ENCODE measurements around the gene WDR19.

WDR19 gene

GRCh38 chr4:39154009-39154408, 28.3 kb upstream of the WDR19 start:
- Histone ChIP-seq H3K9ac (no peak overlapping the region), H3K4me3 (IDR thresholded peaks at IDR 0.05; ENCODE audit: insufficient read depth, low read depth, low read length) (no peak overlapping the region), H3K36me3 (ENCODE audit: insufficient read depth) (no peaks in the 10 kb centered on the region), H4K20me1 (ENCODE audit: insufficient read depth) (no peaks in the 10 kb centered on the region), H3K79me2 (ENCODE audit: insufficient read depth, low read depth) (no peaks in the 10 kb centered on the region), H3K4me2 (no peak overlapping the region), H3K27ac (no peak overlapping the region), H3K27me3 (ENCODE audit: insufficient read depth, low read depth) (no peaks in the 10 kb centered on the region), H2AFZ (ENCODE audit: low read depth) (no peak overlapping the region), H3K4me1 (ENCODE audit: low read depth, poor library complexity, severe bottlenecking) (no peaks in the 10 kb centered on the region)
- TF ChIP-seq CTCF (conservative IDR thresholded peaks at IDR 0.05; ENCODE audit: low read depth, low read length): no peak

GRCh38 chr4:39157520-39157919, 24.8 kb upstream of the WDR19 start:
- TF ChIP-seq CTCF (conservative IDR thresholded peaks at IDR 0.05; ENCODE audit: low read depth, low read length): no peak
- Histone ChIP-seq H3K27ac (no peak overlapping the region), H3K79me2 (ENCODE audit: insufficient read depth, low read depth) (no peaks in the 10 kb centered on the region), H4K20me1 (ENCODE audit: insufficient read depth) (no peaks in the 10 kb centered on the region), H3K36me3 (ENCODE audit: insufficient read depth) (no peaks in the 10 kb centered on the region), H3K4me2 (no peak overlapping the region), H3K4me1 (ENCODE audit: low read depth, poor library complexity, severe bottlenecking) (no peaks in the 10 kb centered on the region), H2AFZ (ENCODE audit: low read depth) (no peak overlapping the region), H3K9ac (no peak overlapping the region), H3K27me3 (ENCODE audit: insufficient read depth, low read depth) (no peaks in the 10 kb centered on the region), H3K4me3 (IDR thresholded peaks at IDR 0.05; ENCODE audit: insufficient read depth, low read depth, low read length) (no peak overlapping the region)

- no peaks in the 10 kb centered on the region for H3K79me2 ChIP-seq (ENCODE audit: insufficient read depth, low read depth)
- H3K9ac ChIP-seq: no peak overlapping the region
- no peak overlapping the region for H3K4me2 ChIP-seq
- TF ChIP-seq CTCF (conservative IDR thresholded peaks at IDR 0.05; ENCODE audit: low read depth, low read length): no peak
- H3K27me3 ChIP-seq (ENCODE audit: insufficient read depth, low read depth): no peaks in the 10 kb centered on the region
- no peaks in the 10 kb centered on the region for H4K20me1 ChIP-seq (ENCODE audit: insufficient read depth)
- no peak overlapping the region for H3K27ac ChIP-seq
- no peaks in the 10 kb centered on the region for H3K36me3 ChIP-seq (ENCODE audit: insufficient read depth)
- no peak overlapping the region for H3K4me3 ChIP-seq (IDR thresholded peaks at IDR 0.05; ENCODE audit: insufficient read depth, low read depth, low read length)
- no peaks in the 10 kb centered on the region for H3K4me1 ChIP-seq (ENCODE audit: low read depth, poor library complexity, severe bottlenecking)
- no peak overlapping the region for H2AFZ ChIP-seq (ENCODE audit: low read depth)
Measured at GRCh38 chr4:39166177-39166576, 16.2 kb upstream of the WDR19 start.

GRCh38 chr4:39166669-39167068, 15.7 kb upstream of the WDR19 start:
- Histone ChIP-seq H3K79me2 (ENCODE audit: insufficient read depth, low read depth) (no peaks in the 10 kb centered on the region), H3K9ac (no peak overlapping the region), H3K4me2 (no peak overlapping the region), H3K4me3 (IDR thresholded peaks at IDR 0.05; ENCODE audit: insufficient read depth, low read depth, low read length) (no peak overlapping the region), H3K4me1 (ENCODE audit: low read depth, poor library complexity, severe bottlenecking) (no peaks in the 10 kb centered on the region), H2AFZ (ENCODE audit: low read depth) (no peak overlapping the region), H4K20me1 (ENCODE audit: insufficient read depth) (no peaks in the 10 kb centered on the region), H3K36me3 (ENCODE audit: insufficient read depth) (no peaks in the 10 kb centered on the region), H3K27me3 (ENCODE audit: insufficient read depth, low read depth) (no peaks in the 10 kb centered on the region), H3K27ac (no peak overlapping the region)
- TF ChIP-seq CTCF (conservative IDR thresholded peaks at IDR 0.05; ENCODE audit: low read depth, low read length): no peak

- Histone ChIP-seq H3K9ac (no peak overlapping the region), H2AFZ (ENCODE audit: low read depth) (no peak overlapping the region), H3K27me3 (ENCODE audit: insufficient read depth, low read depth) (no peaks in the 10 kb centered on the region), H3K4me1 (ENCODE audit: low read depth, poor library complexity, severe bottlenecking) (no peaks in the 10 kb centered on the region), H3K79me2 (ENCODE audit: insufficient read depth, low read depth) (no peaks in the 10 kb centered on the region), H3K27ac (no peak overlapping the region), H3K36me3 (ENCODE audit: insufficient read depth) (no peaks in the 10 kb centered on the region), H4K20me1 (ENCODE audit: insufficient read depth) (no peaks in the 10 kb centered on the region), H3K4me2 (no peak overlapping the region), H3K4me3 (IDR thresholded peaks at IDR 0.05; ENCODE audit: insufficient read depth, low read depth, low read length) (no peak overlapping the region)
- TF ChIP-seq CTCF (conservative IDR thresholded peaks at IDR 0.05; ENCODE audit: low read depth, low read length): no peak
Measured at GRCh38 chr4:39169426-39169825, 12.9 kb upstream of the WDR19 start.

Measured in KMS-11 (cell line).